HG02571 (cell line): ENCODE data around the gene SLC6A20.

Experiments used
- ATAC-seq: cut with Tn5 transposase; IDR thresholded peaks from one replicate; pipeline ENCODE4 v1.9.1; 2021; ENCODE audit warnings: mild to moderate bottlenecking, moderate library complexity; ENCODE audit not compliant: unreplicated experiment

The SLC6A20 gene

DNA sequence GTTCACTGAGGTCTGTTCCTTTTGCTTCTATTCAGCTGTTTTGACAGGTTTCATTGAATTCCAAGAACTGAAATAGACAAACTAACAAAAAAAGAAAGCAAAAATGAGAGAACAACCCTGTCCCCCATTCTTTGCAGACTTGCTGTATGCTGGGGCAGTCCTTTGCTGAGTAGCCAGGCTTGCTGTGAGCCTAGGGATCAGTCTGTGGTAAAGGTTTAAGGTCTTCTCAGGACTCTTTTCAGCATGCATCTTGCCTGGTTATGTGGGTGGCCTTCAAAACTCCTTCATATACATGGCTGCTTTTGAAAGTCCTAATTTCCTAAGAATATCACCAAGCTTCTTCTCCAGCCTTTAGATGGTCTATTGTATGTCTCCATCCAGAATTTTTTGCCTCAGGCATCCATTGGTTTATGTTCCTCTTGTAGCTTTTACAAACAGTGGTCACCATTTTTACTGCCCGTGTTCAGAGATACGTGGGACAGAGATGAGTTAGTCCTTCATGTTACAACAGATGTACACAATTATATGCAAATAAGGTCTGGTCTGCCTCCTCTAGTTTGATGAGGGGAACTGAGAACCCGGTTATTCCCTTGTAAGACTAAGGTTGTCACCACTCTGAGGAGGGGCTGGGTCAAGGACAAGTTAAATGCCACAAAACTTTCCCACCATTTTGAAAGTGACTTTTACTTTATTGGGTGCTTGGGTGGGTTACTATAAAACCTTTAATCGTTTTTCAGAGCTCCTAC is 65.8 kb downstream of the SLC6A20 start:
- ATAC-seq = no peak

DNA sequence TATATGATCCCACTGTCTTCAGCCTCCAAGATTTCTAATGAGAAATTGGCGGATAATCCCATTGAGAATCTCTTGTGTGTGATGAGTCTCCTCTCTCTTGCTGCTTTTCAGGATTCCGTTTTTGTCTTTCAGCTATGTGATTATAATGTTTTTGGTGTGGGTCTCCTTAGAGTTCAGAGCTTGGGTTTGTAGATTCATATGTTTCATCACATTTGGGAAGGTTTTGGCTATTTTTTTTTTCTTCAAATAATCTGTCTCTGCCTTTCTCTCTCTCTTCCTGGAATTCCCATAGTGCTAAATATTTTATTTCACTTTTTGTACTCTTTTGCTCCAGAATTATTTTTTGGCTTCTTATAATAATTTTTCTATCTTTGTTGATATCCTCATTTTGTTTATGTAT is 66.7 kb downstream of the SLC6A20 start:
- no peak for ATAC-seq

GRCh38 chr3:45724911-45725310 is 71.4 kb downstream of the SLC6A20 start:
- no peak for ATAC-seq

GRCh38 chr3:45719655-45720487 is 76.5 kb downstream of the SLC6A20 start:
- ATAC-seq = no peak

DNA sequence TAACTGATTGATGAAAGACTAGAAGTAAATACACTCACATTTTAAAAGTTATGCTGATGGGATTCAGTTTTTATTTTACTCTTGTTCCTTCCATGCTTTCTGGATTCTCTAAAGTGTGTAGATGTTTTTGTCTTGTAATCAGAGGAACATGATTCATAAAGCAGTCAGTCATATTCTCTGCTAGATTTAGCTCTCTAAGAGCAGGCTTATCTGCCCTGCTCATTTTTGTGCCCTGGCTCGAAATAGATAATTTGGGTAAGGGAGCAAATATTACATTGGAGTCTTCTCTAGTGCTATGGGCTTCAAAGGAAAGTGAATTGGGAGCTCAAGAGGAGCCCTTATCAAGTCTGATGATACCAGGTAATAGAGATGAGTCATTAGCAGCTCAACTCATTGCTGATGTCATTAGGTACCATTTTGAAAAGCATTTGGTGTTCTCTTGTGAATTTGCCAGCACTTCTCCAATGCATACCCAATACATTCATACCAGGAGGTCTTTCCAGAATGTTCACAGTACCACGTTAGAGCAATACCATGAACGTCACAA is 79.5 kb downstream of the SLC6A20 start:
- ATAC-seq = no peak

- no peak for ATAC-seq
These were observed 80.4 kb downstream of the SLC6A20 start for GRCh38 chr3:45715945-45716344.

- no peak for ATAC-seq
These were observed 83.8 kb downstream of the SLC6A20 start for GRCh38 chr3:45712434-45713110.

DNA sequence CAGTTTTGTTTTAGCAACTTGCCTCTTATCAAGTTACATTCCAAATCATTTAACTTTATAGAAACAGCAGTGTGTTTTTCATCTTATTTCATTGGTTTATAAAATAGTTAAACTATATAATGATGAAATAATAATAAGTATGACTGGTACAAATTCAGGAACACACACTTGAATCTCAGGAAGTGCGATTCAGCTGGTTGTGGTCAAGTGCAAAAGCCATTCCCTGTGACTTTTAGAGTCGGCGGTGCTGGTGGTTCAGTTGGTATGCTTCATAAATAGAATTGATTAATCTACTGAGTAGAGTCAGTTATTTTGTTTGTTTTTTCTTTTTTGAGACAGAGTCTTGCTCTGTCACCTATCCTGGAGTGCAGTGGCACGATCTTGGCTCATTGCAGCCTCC is 84.4 kb downstream of the SLC6A20 start:
- ATAC-seq = no peak

GRCh38 chr3:45705839-45706808 is 90.2 kb downstream of the SLC6A20 start:
- no peak for ATAC-seq
